Activated CD8-positive, alpha-beta memory T cell treated with anti-CD3 and anti-CD28 coated beads, Interleukin-2, amount 50 U/mL, for 4 hours (primary cell): ENCODE data around the gene LTC4S.

Source experiments
- DNase-seq: peaks from one replicate; pipeline ENCODE4 v3.0.0-alpha.2; 2020

Gene LTC4S

GRCh38 chr5:179796877-179797608 lies 3.3 kb downstream of the LTC4S start:
- DNase-seq = no peak

- DNase-seq = no peak
Observed at GRCh38 chr5:179797741-179798140, 4.0 kb downstream of the LTC4S start.

GRCh38 chr5:179798144-179798770 lies 4.5 kb downstream of the LTC4S start:
- DNase-seq = no peak

- DNase-seq = no peak
Observed at GRCh38 chr5:179798771-179799643, 5.2 kb downstream of the LTC4S start.

- no peak for DNase-seq
Observed at GRCh38 chr5:179799644-179799973, 5.8 kb downstream of the LTC4S start.

- no peak for DNase-seq
Observed at GRCh38 chr5:179800071-179800695, 6.4 kb downstream of the LTC4S start.

GRCh38 chr5:179800696-179801201 lies 7.0 kb downstream of the LTC4S start:
- no peak for DNase-seq

- peak; percentile 90 for DNase-seq
Observed at GRCh38 chr5:179801304-179802206, 7.8 kb downstream of the LTC4S start.

GRCh38 chr5:179802207-179802883 lies 8.6 kb downstream of the LTC4S start:
- DNase-seq = no peak

GRCh38 chr5:179802950-179803562 lies 9.3 kb downstream of the LTC4S start:
- DNase-seq = no peak

- DNase-seq = no peak
Observed at GRCh38 chr5:179803651-179804554, 10.1 kb downstream of the LTC4S start.

- DNase-seq = no peak
Observed at GRCh38 chr5:179804555-179804947, 10.8 kb downstream of the LTC4S start.

- DNase-seq = no peak
Observed at GRCh38 chr5:179805070-179805528, 11.3 kb downstream of the LTC4S start.

GRCh38 chr5:179805529-179806249 lies 11.9 kb downstream of the LTC4S start:
- no peak for DNase-seq

GRCh38 chr5:179806250-179807048 lies 12.7 kb downstream of the LTC4S start, which contains the start of gene MGAT4B:
MGAT4B (minus strand) TSS chr5:179806866; CDS start chr5:179806583, 283 bp downstream.
- peak; percentile 59 for DNase-seq

GRCh38 chr5:179812135-179812825 lies 18.5 kb downstream of the LTC4S start:
- DNase-seq = no peak

GRCh38 chr5:179812997-179813607 lies 19.3 kb downstream of the LTC4S start:
- no peak for DNase-seq
